Breast epithelium (tissue), 4 donors: ENCODE data around the gene CWC25. TPM values are rescaled to one million over a fixed set of nuclear protein-coding genes. Genes with fewer than 3 reads are reported as not detected.

ENCODE experiments used
- DNase-seq, 2 donors: peaks; one replicate each; pipeline ENCODE4 v3.0.0-alpha.2; 2019; ENCODE audit warnings: low spot score in 2 of 2
- H3K27ac ChIP-seq, 2 donors: fragments of 200-600 bp; sonication (generic) in 1 of 2; one replicate each; pipeline ENCODE4 v1.5.1; 2016 to 2019; ENCODE audit warnings: mild to moderate bottlenecking in 1 of 2
- H3K27me3 ChIP-seq, 2 donors: fragments of 200-600 bp; sonication (generic) in 1 of 2; one replicate each; pipeline versions ENCODE4 v1.5.1 to v1.6.0; 2017 to 2019; ENCODE audit warnings: control low read depth in 1 of 2, mild to moderate bottlenecking in 1 of 2
- H3K36me3 ChIP-seq: fragments of 200-600 bp; one replicate; pipeline ENCODE4 v1.5.1; 2019
- H3K4me1 ChIP-seq, 2 donors: fragments of 200-600 bp; sonication (generic); one replicate each; pipeline ENCODE4 v1.5.1; 2016 to 2019; ENCODE audit warnings: control low read depth in 1 of 2
- H3K4me3 ChIP-seq, 3 donors: fragments of 200-600 bp; sonication (generic); 1 replicate in 2 of 3; 2 replicates in 1 of 3; pipeline ENCODE4 v1.5.1; 2016 to 2019; ENCODE audit warnings: mild to moderate bottlenecking in 3 of 3, moderate library complexity in 2 of 3
- H3K9me3 ChIP-seq, 2 donors: fragments of 200-600 bp; sonication (generic) in 1 of 2; one replicate each; pipeline ENCODE4 v1.5.1; 2016 to 2019; ENCODE audit warnings: control low read depth in 1 of 2
- POLR2A ChIP-seq: fragments of 450-650 bp; IDR thresholded peaks from one replicate; pipeline ENCODE4 v1.6.1; 2016; ENCODE audit warnings: antibody characterized with exemption, mild to moderate bottlenecking, moderate library complexity
- POLR2AphosphoS5 ChIP-seq, 3 donors: sonication (generic); formaldehyde crosslinking; IDR thresholded peaks; one replicate each; pipeline ENCODE4 v1.6.1; 2017; ENCODE audit warnings: antibody characterized with exemption in 3 of 3
- intact Hi-C: fragments of 100-400 bp; cut with DNase I; formaldehyde crosslinking; loops from one replicate; pipeline ENCODE4 v1.15.1; 2023; ENCODE audit warnings: low total_unique reads
- total RNA-seq, 3 donors: library from RNA; depleted of rRNA; stranded (reverse); fragments of >200 nt; gene quantifications; one replicate each; pipeline ENCODE4 v1.1.0, GENCODE V29; 2016
- TF ChIP-seq, protein P1 (sequence below), 3 donors: fragments of 450-650 bp; IDR thresholded peaks; one replicate each; pipeline ENCODE4 v1.5.1; 2016 to 2017; ENCODE audit warnings: antibody characterized with exemption in 3 of 3, mild to moderate bottlenecking in 3 of 3, moderate library complexity in 3 of 3

The CWC25 gene
- total RNA-seq, 3 donors from 2014 or later, result 22.1 to 42.0 (median 28.2) TPM

DNA sequence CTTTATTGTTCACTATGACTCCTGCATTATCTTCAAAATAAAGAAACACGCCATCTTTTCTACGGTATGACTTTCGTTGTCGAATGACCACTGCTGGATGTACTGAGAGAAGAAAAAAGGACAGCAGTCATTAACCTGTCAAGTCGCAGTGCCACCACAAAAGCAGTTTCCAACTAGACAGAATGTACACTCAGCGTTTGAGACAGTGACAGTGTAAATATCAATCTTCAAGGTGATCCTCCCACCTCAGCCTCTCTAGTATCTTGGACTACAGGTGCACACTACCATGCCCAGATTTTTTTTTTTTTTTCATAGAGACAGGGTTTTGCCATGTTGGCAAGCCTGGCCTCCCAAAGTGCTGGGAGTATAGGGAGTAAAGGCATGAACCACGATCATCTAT is 25.3 kb upstream of the CWC25 start:
- Histone ChIP-seq H3K27ac (no peak overlapping the region), H3K4me3 (peak overlapping the region in 1 of 3 donors; percentile 88), H3K9me3 (no peaks in the 10 kb centered on the region), H3K4me1 (peaks cover 0 to 10% of the 10 kb centered on the region in 2 donors), H3K27me3 (no peaks in the 10 kb centered on the region), H3K36me3 (no peaks in the 10 kb centered on the region)
- DNase-seq, result no peak
- intact Hi-C loops, result no loop called here
- TF ChIP-seq POLR2AphosphoS5 (IDR thresholded peaks at IDR 0.05), result no peak
- TF ChIP-seq, protein P1, sequence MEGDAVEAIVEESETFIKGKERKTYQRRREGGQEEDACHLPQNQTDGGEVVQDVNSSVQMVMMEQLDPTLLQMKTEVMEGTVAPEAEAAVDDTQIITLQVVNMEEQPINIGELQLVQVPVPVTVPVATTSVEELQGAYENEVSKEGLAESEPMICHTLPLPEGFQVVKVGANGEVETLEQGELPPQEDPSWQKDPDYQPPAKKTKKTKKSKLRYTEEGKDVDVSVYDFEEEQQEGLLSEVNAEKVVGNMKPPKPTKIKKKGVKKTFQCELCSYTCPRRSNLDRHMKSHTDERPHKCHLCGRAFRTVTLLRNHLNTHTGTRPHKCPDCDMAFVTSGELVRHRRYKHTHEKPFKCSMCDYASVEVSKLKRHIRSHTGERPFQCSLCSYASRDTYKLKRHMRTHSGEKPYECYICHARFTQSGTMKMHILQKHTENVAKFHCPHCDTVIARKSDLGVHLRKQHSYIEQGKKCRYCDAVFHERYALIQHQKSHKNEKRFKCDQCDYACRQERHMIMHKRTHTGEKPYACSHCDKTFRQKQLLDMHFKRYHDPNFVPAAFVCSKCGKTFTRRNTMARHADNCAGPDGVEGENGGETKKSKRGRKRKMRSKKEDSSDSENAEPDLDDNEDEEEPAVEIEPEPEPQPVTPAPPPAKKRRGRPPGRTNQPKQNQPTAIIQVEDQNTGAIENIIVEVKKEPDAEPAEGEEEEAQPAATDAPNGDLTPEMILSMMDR (IDR thresholded peaks at IDR 0.05), result no peak
- no peak for TF ChIP-seq POLR2A

DNA sequence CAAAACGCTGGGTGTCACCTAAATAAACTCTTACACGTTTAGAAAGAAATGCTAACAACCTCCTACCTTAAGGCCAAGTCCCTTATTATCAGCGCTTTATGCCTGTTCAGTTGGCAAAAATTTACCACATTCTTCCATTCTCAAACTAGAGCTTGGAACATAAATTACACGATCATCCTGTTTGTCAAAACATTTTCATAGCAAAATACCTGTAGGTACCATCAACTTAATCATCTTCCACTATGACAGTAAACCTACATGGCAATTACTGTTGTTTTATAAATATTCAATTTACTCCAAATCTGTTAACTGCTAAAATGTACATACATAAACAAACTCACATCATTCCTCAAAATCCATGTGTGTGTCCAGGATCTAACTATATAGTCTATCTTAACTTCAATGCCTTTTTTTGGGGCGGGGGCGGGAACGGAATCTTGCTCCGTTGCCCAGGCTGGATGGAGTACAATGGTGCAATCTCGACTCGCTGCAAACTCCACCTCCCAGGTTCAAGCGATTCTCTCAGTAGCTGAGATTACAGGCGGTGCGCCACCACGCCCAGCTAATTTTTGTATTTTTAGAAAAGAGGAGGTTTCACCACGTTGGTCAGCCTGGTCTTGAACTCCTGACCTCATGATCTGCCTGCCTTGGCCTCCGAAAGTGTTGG is 24.0 kb upstream of the CWC25 start:
- Histone ChIP-seq H3K36me3 (no peaks in the 10 kb centered on the region), H3K4me1 (peaks cover 0 to 10% of the 10 kb centered on the region in 2 donors), H3K4me3 (no peak overlapping the region), H3K9me3 (no peaks in the 10 kb centered on the region), H3K27ac (no peak overlapping the region), H3K27me3 (no peaks in the 10 kb centered on the region)
- intact Hi-C loops, result no loop called here
- TF ChIP-seq, protein P1 (IDR thresholded peaks at IDR 0.05), result no peak
- no peak for TF ChIP-seq POLR2AphosphoS5 (IDR thresholded peaks at IDR 0.05)
- no peak for TF ChIP-seq POLR2A
- DNase-seq, result no peak

DNA sequence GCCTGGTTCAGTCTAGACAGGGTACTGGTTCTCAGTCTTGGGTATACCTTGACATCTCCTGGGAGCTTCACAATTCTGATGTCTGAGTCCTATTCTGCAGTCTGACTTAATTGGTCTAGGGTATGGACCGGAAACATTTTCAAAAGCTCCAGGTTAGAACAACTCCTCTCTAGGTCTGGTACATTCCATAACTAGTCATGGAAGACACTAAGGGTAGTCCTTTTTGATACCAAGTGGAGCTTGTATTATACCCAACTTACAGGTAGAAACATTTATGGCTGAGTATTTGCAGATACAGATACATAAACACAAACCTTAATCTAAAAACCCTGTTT is 23.4 kb upstream of the CWC25 start:
- no peak for DNase-seq
- no peaks in the 10 kb centered on the region for H3K36me3 ChIP-seq
- intact Hi-C loops, result no loop called here

DNA sequence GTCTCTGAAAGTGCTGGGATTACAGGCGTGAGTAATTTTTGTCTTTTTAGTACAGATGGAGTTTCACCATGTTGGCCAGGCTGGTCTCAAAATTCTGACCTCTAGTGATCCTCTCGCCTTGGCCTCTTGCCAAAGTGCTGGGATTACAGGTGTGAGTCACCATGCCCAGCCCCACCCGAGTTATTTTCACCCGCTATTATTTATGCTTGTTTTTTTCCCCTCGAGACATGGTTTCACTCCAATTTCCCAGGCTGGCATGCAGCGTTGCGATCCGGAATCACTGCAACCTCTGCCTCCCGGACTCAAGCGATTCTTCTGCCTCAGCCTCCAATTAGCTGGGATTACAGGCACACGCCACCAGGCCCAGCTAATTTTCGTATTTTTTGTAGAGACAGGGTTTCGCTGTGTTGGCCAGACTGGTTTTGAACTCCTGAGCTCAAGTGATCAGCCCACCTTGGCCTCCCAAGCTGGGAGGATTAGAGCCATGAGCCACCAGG is 19.2 kb upstream of the CWC25 start:
- Histone ChIP-seq H3K4me1 (no peaks in the 10 kb centered on the region), H3K9me3 (no peaks in the 10 kb centered on the region), H3K27ac (peak overlapping the region in 1 of 2 donors; percentile 10), H3K36me3 (no peaks in the 10 kb centered on the region), H3K4me3 (no peak overlapping the region), H3K27me3 (no peaks in the 10 kb centered on the region)
- peak; percentile 46 to 65 for DNase-seq
- intact Hi-C loops, result no loop called here
- TF ChIP-seq POLR2A, result no peak
- TF ChIP-seq, protein P1 (IDR thresholded peaks at IDR 0.05), result no peak
- no peak for TF ChIP-seq POLR2AphosphoS5 (IDR thresholded peaks at IDR 0.05)

More for the DNA sequence above, 23.4 kb upstream of the CWC25 start:
- Histone ChIP-seq H3K27me3 (no peaks in the 10 kb centered on the region), H3K27ac (no peak overlapping the region), H3K4me3 (no peak overlapping the region), H3K4me1 (peaks cover 0 to 10% of the 10 kb centered on the region in 2 donors), H3K9me3 (no peaks in the 10 kb centered on the region)
- TF ChIP-seq POLR2AphosphoS5 (IDR thresholded peaks at IDR 0.05), result no peak
- no peak for TF ChIP-seq POLR2A
- TF ChIP-seq, protein P1 (IDR thresholded peaks at IDR 0.05), result no peak

DNA sequence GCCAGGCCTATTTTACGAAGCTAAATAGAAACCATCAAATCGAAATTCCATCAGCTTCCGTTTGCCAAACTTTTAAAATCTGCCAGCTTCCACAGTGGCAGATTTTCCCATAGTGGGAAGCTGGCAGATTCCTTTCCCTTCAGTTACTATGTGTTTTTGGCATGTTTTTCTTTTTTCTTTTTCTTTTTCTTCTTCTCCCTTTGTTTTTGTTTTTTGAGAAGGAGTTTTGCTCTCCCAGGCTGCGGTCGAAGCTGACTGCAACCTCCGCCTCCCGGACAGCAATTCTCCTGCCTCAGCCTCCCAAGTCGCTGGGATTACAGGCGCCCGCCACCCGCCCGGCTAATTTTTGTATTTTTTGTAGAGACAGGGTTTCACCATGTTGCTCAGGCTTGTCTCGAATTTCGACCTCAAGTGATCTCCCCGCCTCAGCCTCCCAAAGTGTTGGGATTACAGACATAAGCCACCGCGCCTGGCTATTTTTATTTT is 684 bp upstream of the CWC25 start:
- Histone ChIP-seq H3K27ac (peak overlapping the region; percentile 97 to 98), H3K4me1 (peaks cover 6% of the 10 kb centered on the region in 2 donors), H3K4me3 (peak overlapping the region; percentile 75 to 87 (median 76)), H3K9me3 (no peaks in the 10 kb centered on the region), H3K27me3 (no peaks in the 10 kb centered on the region), H3K36me3 (peaks cover under 1% of the 10 kb centered on the region)
- intact Hi-C loops, result no loop called here
- TF ChIP-seq, protein P1 (IDR thresholded peaks at IDR 0.05), result no peak
- TF ChIP-seq POLR2A, result no peak
- no peak for TF ChIP-seq POLR2AphosphoS5 (IDR thresholded peaks at IDR 0.05)
- DNase-seq, result no peak
